ENCODE results near the gene DMXL2. TPM values are rescaled to one million over a fixed set of nuclear protein-coding genes. Genes with fewer than 3 reads are reported as not detected.
"Not testable (repeated sequence)": the region's sequence is repeated elsewhere in the genome, so short reads cannot be mapped to it uniquely, and the experiment has no call there.

Gene DMXL2
- total and polyA plus RNA-seq, 9 of the 15 experiments (the other 6 are each of a cell fraction or from before 2014, with no cell fraction given) = 9.3 to 57.7 (median 30.7) TPM

DNA sequence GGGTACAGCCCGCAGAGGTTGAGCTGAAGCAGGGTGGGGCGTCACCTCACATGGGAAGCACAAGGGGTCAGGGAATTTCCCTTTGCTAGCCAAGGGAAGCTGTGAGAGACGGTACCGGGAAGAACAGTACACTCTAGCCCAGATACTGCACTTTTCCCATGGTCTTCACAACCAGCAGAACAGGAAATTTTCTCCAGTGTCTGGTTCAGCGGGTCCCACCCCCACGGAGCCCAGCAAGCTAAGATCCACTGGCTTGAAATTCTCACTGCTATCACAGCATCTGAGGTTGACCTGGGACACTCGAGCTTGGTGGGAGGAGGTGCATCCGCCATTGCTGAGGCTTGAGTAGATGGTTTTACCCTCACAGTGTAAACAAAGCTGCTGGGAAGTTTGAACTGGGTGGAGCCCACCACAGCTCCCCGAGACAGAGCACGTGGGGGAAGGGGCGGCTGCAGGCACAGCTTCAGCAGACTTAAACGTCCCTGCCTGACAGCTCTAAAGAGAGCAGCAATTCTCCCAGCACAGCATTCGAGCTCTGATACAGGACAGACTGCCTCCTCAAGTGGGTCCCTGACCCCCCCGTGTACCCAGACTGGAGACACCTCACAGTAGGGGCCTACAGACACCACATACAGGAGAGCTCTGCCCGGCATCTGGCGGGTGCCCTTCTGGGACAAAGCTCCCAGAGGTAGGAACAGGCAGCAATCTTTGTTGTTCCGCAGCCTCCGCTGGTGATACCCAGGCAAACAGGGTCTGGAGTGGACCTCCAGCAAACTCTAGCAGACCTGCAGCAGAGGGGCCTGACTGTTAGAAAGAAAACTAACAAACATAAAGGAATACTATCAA is 53.4 kb downstream of the DMXL2 start (continued):
- TF ChIP-seq E2F3 (CRISPR knock-in tag; IDR thresholded peaks at IDR 0.05) = 0 out of 2 replicates have a peak, but pooled peaks have one; percentile 12
- TF ChIP-seq, protein P1, sequence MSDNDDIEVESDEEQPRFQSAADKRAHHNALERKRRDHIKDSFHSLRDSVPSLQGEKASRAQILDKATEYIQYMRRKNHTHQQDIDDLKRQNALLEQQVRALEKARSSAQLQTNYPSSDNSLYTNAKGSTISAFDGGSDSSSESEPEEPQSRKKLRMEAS (CRISPR knock-in tag; IDR thresholded peaks at IDR 0.05) = peak; percentile 51; the same call in 1 of the 2 replicates
- TF ChIP-seq, protein P2, sequence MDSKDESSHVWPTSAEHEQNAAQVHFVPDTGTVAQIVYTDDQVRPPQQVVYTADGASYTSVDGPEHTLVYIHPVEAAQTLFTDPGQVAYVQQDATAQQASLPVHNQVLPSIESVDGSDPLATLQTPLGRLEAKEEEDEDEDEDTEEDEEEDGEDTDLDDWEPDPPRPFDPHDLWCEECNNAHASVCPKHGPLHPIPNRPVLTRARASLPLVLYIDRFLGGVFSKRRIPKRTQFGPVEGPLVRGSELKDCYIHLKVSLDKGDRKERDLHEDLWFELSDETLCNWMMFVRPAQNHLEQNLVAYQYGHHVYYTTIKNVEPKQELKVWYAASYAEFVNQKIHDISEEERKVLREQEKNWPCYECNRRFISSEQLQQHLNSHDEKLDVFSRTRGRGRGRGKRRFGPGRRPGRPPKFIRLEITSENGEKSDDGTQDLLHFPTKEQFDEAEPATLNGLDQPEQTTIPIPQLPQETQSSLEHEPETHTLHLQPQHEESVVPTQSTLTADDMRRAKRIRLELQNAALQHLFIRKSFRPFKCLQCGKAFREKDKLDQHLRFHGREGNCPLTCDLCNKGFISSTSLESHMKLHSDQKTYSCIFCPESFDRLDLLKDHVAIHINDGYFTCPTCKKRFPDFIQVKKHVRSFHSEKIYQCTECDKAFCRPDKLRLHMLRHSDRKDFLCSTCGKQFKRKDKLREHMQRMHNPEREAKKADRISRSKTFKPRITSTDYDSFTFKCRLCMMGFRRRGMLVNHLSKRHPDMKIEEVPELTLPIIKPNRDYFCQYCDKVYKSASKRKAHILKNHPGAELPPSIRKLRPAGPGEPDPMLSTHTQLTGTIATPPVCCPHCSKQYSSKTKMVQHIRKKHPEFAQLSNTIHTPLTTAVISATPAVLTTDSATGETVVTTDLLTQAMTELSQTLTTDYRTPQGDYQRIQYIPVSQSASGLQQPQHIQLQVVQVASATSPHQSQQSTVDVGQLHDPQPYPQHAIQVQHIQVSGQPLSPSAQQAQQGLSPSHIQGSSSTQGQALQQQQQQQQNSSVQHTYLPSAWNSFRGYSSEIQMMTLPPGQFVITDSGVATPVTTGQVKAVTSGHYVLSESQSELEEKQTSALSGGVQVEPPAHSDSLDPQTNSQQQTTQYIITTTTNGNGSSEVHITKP (IDR thresholded peaks at IDR 0.05; ENCODE audit: partially characterized antibody) = peak; percentile 87
- TF ChIP-seq NFRKB (IDR thresholded peaks at IDR 0.05; ENCODE audit: low read depth) = 0 out of 2 replicates have a peak, but pooled peaks have one; percentile 31
- peak; percentile 42; the same call in 1 of the 2 replicates for TF ChIP-seq DPF2 (IDR thresholded peaks at IDR 0.05)
- TF ChIP-seq LEF1 (IDR thresholded peaks at IDR 0.05) = peak; percentile 55; the same call in 1 of the 2 replicates
- 0 out of 4 replicates have a peak, but pooled peaks of 1 of the 2 experiments have one; percentile 10 for TF ChIP-seq NRF1 (conservative IDR thresholded peaks at IDR 0.05 in 1 of 2, IDR thresholded peaks at IDR 0.05 in 1 of 2)
- TF ChIP-seq, protein P3, sequence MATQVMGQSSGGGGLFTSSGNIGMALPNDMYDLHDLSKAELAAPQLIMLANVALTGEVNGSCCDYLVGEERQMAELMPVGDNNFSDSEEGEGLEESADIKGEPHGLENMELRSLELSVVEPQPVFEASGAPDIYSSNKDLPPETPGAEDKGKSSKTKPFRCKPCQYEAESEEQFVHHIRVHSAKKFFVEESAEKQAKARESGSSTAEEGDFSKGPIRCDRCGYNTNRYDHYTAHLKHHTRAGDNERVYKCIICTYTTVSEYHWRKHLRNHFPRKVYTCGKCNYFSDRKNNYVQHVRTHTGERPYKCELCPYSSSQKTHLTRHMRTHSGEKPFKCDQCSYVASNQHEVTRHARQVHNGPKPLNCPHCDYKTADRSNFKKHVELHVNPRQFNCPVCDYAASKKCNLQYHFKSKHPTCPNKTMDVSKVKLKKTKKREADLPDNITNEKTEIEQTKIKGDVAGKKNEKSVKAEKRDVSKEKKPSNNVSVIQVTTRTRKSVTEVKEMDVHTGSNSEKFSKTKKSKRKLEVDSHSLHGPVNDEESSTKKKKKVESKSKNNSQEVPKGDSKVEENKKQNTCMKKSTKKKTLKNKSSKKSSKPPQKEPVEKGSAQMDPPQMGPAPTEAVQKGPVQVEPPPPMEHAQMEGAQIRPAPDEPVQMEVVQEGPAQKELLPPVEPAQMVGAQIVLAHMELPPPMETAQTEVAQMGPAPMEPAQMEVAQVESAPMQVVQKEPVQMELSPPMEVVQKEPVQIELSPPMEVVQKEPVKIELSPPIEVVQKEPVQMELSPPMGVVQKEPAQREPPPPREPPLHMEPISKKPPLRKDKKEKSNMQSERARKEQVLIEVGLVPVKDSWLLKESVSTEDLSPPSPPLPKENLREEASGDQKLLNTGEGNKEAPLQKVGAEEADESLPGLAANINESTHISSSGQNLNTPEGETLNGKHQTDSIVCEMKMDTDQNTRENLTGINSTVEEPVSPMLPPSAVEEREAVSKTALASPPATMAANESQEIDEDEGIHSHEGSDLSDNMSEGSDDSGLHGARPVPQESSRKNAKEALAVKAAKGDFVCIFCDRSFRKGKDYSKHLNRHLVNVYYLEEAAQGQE (IDR thresholded peaks at IDR 0.05; ENCODE audit: borderline replicate concordance) = peak; percentile 28; the same call in 1 of the 2 replicates
- TF ChIP-seq, protein P3 (CRISPR knock-in tag; IDR thresholded peaks at IDR 0.05; ENCODE audit: low read depth) = not testable (repeated sequence)
- peak; percentile 59 to 80; a peak in 3 of 4 replicates for TF ChIP-seq FOXA3 (CRISPR knock-in tag; conservative IDR thresholded peaks at IDR 0.05 in 1 of 2, IDR thresholded peaks at IDR 0.05 in 1 of 2)
- peak in 2 of 3 experiments; percentile 21 to 73 for TF ChIP-seq YY1 (IDR thresholded peaks at IDR 0.05; ENCODE audit: borderline replicate concordance in 1 of 3, control insufficient read depth in 1 of 3, extremely low read depth in 1 of 3, insufficient read depth in 3 of 3, insufficient read length in 1 of 3, insufficient replicate concordance in 2 of 3, low read depth in 1 of 3, low read length in 2 of 3)
- peak; percentile 72 for TF ChIP-seq L3MBTL2 (IDR thresholded peaks at IDR 0.05)
